Smooth muscle cell (in vitro differentiated cells): Measurements from ENCODE around the gene SENP5. TPM values are rescaled to one million over a fixed set of nuclear protein-coding genes. Genes with fewer than 3 reads are reported as not detected.

ENCODE experiments used
- DNase-seq: peaks from one replicate; lab custom pipeline; 2025; ENCODE audit not compliant: unreplicated experiment; lab: John Stamatoyannopoulos, UW
- H2AFZ ChIP-seq: fragments of 200-600 bp; sonication (generic); 2 replicates; pipeline ENCODE4 v1.6.0; 2016; ENCODE audit warnings: antibody characterized with exemption, low read depth, mild to moderate bottlenecking
- H3F3A ChIP-seq: fragments of 200-600 bp; sonication (generic); 2 replicates; pipeline ENCODE4 v1.6.0; 2017; ENCODE audit warnings: antibody characterized with exemption, low read depth
- H3K27ac ChIP-seq: fragments of 200-600 bp; sonication (generic); 2 replicates; pipeline ENCODE4 v1.5.1; 2016; ENCODE audit warnings: low read depth, mild to moderate bottlenecking
- H3K27me3 ChIP-seq: fragments of 200-600 bp; sonication (generic); 2 replicates; pipeline ENCODE4 v1.6.1; 2016; ENCODE audit warnings: low read depth, mild to moderate bottlenecking
- H3K36me3 ChIP-seq: fragments of 200-600 bp; sonication (generic); 2 replicates; pipeline ENCODE4 v1.5.1; 2016; ENCODE audit warnings: low read depth
- H3K4me1 ChIP-seq: fragments of 200-600 bp; sonication (generic); 2 replicates; pipeline ENCODE4 v1.5.1; 2016; ENCODE audit warnings: low read depth
- H3K4me2 ChIP-seq: fragments of 200-600 bp; sonication (generic); 2 replicates; pipeline ENCODE4 v1.6.0; 2016; ENCODE audit warnings: mild to moderate bottlenecking
- H3K4me3 ChIP-seq: fragments of 200-600 bp; sonication (generic); 2 replicates; pipeline ENCODE4 v1.5.1; 2016; ENCODE audit warnings: mild to moderate bottlenecking
- H3K79me2 ChIP-seq: fragments of 200-600 bp; sonication (generic); 2 replicates; pipeline ENCODE4 v1.6.0; 2016; ENCODE audit warnings: low read depth, mild to moderate bottlenecking
- H3K9ac ChIP-seq: fragments of 200-600 bp; sonication (generic); 2 replicates; pipeline ENCODE4 v1.6.0; 2016; ENCODE audit warnings: low read depth
- H3K9me3 ChIP-seq: fragments of 200-600 bp; sonication (generic); replicated peaks from 2 replicates; pipeline ENCODE4 v1.5.1; 2016; ENCODE audit warnings: low read depth
- H4K20me1 ChIP-seq: fragments of 200-600 bp; sonication (generic); 2 replicates; pipeline ENCODE4 v1.6.0; 2016; ENCODE audit warnings: low read depth
- CTCF ChIP-seq: fragments of 200-600 bp; sonication (generic); IDR thresholded peaks from 2 replicates; pipeline ENCODE4 v1.5.1; 2017; ENCODE audit warnings: borderline replicate concordance, mild to moderate bottlenecking, antibody characterized with exemption; ENCODE audit not compliant: insufficient read depth, poor library complexity, severe bottlenecking
- WGBS: methylation state at CpG from one replicate; pipeline ENCODE4 v1.1.7; 2016; ENCODE audit warnings: low lambda C conversion rate; 5-methylcytosine and 5-hydroxymethylcytosine counted together
- polyA plus RNA-seq: library from polyadenylated mRNA; unstranded; fragments of >200 nt; fragmentation: Nextera tagmentation; extraction: Ambion mirVana; gene quantifications from 2 replicates; pipeline ENCODE4 v1.2.1, GENCODE V29; 2016
- total RNA-seq: library from RNA; depleted of rRNA; stranded (reverse); fragments of >200 nt; gene quantifications from 2 replicates; pipeline ENCODE4 v1.2.3, GENCODE V29; 2014

SENP5 gene
- total and polyA plus RNA-seq, 2 experiments from 2014 or later: 18.6 to 35.0 TPM

- Histone ChIP-seq H3K4me1 (peaks cover 6% of the 10 kb centered on the region), H2AFZ (no peak overlapping the region), H3K27me3 (no peaks in the 10 kb centered on the region), H3K9ac (no peak overlapping the region), H3K4me3 (no peak overlapping the region), H3K36me3 (no peaks in the 10 kb centered on the region), H3K79me2 (peaks cover 10% of the 10 kb centered on the region), H3K9me3 (no peaks in the 10 kb centered on the region), H4K20me1 (no peaks in the 10 kb centered on the region), H3F3A (no peaks in the 10 kb centered on the region), H3K4me2 (no peak overlapping the region), H3K27ac (no peak overlapping the region)
- WGBS: 91% methylated on average over 26 of the region's 28 CpGs
- DNase-seq: no peak
- TF ChIP-seq CTCF: no peak
These were observed 80.2 kb downstream of the SENP5 start for GRCh38 chr3:196947860-196948441.

GRCh38 chr3:196948442-196949284 is 80.9 kb downstream of the SENP5 start:
- H3K9ac ChIP-seq: no peak overlapping the region
- no peaks in the 10 kb centered on the region for H3K9me3 ChIP-seq
- no peak overlapping the region for H3K4me2 ChIP-seq

GRCh38 chr3:196949285-196949619 is 81.5 kb downstream of the SENP5 start:
- WGBS: 94% methylated on average over 6 of the region's 6 CpGs
- no peaks in the 10 kb centered on the region for H3K79me2 ChIP-seq
- H3K36me3 ChIP-seq: no peaks in the 10 kb centered on the region
- TF ChIP-seq CTCF: no peak
- H3K27ac ChIP-seq: no peak overlapping the region
- H3F3A ChIP-seq: no peaks in the 10 kb centered on the region
- no peak for DNase-seq
- H3K9ac ChIP-seq: no peak overlapping the region
- H4K20me1 ChIP-seq: no peaks in the 10 kb centered on the region
- H3K4me1 ChIP-seq: no peaks in the 10 kb centered on the region
- no peak overlapping the region for H3K4me3 ChIP-seq
- peaks cover 7% of the 10 kb centered on the region for H3K27me3 ChIP-seq
- no peak overlapping the region for H3K4me2 ChIP-seq
- H3K9me3 ChIP-seq: no peaks in the 10 kb centered on the region
- no peak overlapping the region for H2AFZ ChIP-seq

More at GRCh38 chr3:196948442-196949284, 80.9 kb downstream of the SENP5 start:
- H4K20me1 ChIP-seq: no peaks in the 10 kb centered on the region
- H3K4me1 ChIP-seq: peaks cover 1% of the 10 kb centered on the region
- no peak overlapping the region for H2AFZ ChIP-seq
- no peak overlapping the region for H3K4me3 ChIP-seq
- H3K36me3 ChIP-seq: no peaks in the 10 kb centered on the region
- no peak for DNase-seq
- TF ChIP-seq CTCF: no peak
- H3F3A ChIP-seq: no peaks in the 10 kb centered on the region
- peaks cover 2% of the 10 kb centered on the region for H3K27me3 ChIP-seq
- peaks cover 2% of the 10 kb centered on the region for H3K79me2 ChIP-seq
- no peak overlapping the region for H3K27ac ChIP-seq
- WGBS: 63% methylated on average over 19 of the region's 22 CpGs
